Upper lobe of left lung (tissue), 6 donors: Measurements from ENCODE around the gene LIPK. TPM values are rescaled to one million over a fixed set of nuclear protein-coding genes. Genes with fewer than 3 reads are reported as not detected.

Experiments used
- ATAC-seq, 2 donors: fragments of 200-7000 bp; cut with Tn5 transposase; one replicate each; pipeline ENCODE4 v1.9.1; 2022; ENCODE audit warnings: mild to moderate bottlenecking in 2 of 2, moderate library complexity in 2 of 2; ENCODE audit not compliant: low FRiP score in 2 of 2
- DNase-seq, 2 donors: peaks; one replicate each; pipeline ENCODE4 v3.0.0-alpha.2; 2019 to 2020
- H3K27ac ChIP-seq, 4 donors: fragments of 200-600 bp; sonication (generic); one replicate each; pipeline ENCODE4 v1.5.1; 2016 to 2019
- H3K27me3 ChIP-seq, 4 donors: fragments of 200-600 bp; sonication (generic); one replicate each; pipeline ENCODE4 v1.5.1; 2017 to 2019
- H3K36me3 ChIP-seq, 4 donors: fragments of 200-600 bp; sonication (generic); one replicate each; pipeline ENCODE4 v1.5.1; 2016 to 2019
- H3K4me1 ChIP-seq, 4 donors: fragments of 200-600 bp; sonication (generic); one replicate each; pipeline ENCODE4 v1.5.1; 2018 to 2019
- H3K4me3 ChIP-seq, 4 donors: fragments of 200-600 bp; sonication (generic); one replicate each; pipeline ENCODE4 v1.5.1; 2017 to 2019; ENCODE audit warnings: mild to moderate bottlenecking in 2 of 4, moderate library complexity in 1 of 4
- H3K9me3 ChIP-seq, 4 donors: fragments of 200-600 bp; sonication (generic); one replicate each; pipeline ENCODE4 v1.5.1; 2018 to 2019
- EP300 ChIP-seq, 4 donors: sonication (generic); formaldehyde crosslinking; IDR thresholded peaks; one replicate each; pipeline ENCODE4 v1.5.1; 2017; ENCODE audit warnings: antibody characterized with exemption in 4 of 4, control low read depth in 2 of 4
- POLR2A ChIP-seq, 4 donors: fragments of 450-650 bp; IDR thresholded peaks; one replicate each; pipeline ENCODE4 v1.5.1; 2016 to 2017; ENCODE audit warnings: antibody characterized with exemption in 4 of 4, mild to moderate bottlenecking in 2 of 4
- POLR2AphosphoS5 ChIP-seq, 2 donors: sonication (generic); formaldehyde crosslinking; IDR thresholded peaks; one replicate each; pipeline ENCODE4 v1.5.1; 2017; ENCODE audit warnings: antibody characterized with exemption in 2 of 2
- WGBS, 2 donors: methylation state at CpG; one replicate each; pipeline ENCODE4 v1.1.5; 2017 to 2018; 5-methylcytosine and 5-hydroxymethylcytosine counted together
- total RNA-seq, 6 donors: library from RNA; depleted of rRNA in 4 of 6; stranded (reverse); fragments of >200 nt in 4 of 6; gene quantifications; one replicate each; pipeline versions ENCODE4 v1.1.0 to v1.2.1, GENCODE V29; 2016 to 2021
- TF ChIP-seq, protein P1 (sequence below), 6 experiments: fragments of 450-650 bp in 4 of 6; fragments of 200-600 bp in 2 of 6; sonication (generic) in 2 of 6; IDR thresholded peaks; one replicate each; pipeline ENCODE4 v1.5.1; 2016 to 2019; ENCODE audit warnings: antibody characterized with exemption in 6 of 6
- donor health status: DM: no; HTN: no; CAD: no; lungs with moderate emphysema.
- donor health status: DM: no; HTN: yes; CAD: no; lungs with severe emphysema.

The LIPK gene
- total RNA-seq, 6 donors from 2014 or later = not detected

DNA sequence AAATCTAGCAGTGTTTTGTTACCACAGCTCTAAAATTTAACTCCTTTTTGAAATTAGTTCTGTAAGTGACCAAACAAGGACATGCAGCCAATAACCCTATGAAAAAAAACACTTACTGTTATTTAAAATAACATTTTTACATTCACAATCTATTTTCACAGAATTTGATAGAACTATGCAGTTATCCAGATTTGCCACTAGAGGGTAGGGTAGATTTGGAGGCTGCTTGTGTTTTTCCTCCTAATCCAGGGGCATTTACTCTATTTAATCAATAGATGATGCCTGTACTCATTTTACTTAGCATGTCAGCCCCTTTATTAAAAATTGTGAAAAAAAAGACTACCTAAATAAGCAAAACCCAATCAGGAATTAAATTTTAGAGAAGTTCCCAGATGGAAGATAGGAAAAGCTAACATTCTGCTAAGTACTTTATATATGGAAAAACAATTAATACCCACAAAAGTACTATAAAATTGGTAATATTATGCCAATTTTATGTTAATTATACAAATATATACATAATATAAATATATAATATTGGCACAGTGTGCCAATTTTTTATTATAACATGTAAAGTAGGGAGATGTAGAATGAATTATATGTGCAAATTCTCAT, 18.1 kb upstream of the LIPK start:
- Histone ChIP-seq H3K4me3 (no peak overlapping the region), H3K9me3 (no peaks in the 10 kb centered on the region), H3K27me3 (no peaks in the 10 kb centered on the region), H3K36me3 (no peaks in the 10 kb centered on the region), H3K27ac (no peak overlapping the region), H3K4me1 (no peaks in the 10 kb centered on the region)
- DNase-seq (no peak), ATAC-seq (peak in 1 of 2 donors; percentile 50)
- no peak for TF ChIP-seq POLR2A (IDR thresholded peaks at IDR 0.05)
- no peak for TF ChIP-seq EP300 (IDR thresholded peaks at IDR 0.05)
- TF ChIP-seq, protein P1, sequence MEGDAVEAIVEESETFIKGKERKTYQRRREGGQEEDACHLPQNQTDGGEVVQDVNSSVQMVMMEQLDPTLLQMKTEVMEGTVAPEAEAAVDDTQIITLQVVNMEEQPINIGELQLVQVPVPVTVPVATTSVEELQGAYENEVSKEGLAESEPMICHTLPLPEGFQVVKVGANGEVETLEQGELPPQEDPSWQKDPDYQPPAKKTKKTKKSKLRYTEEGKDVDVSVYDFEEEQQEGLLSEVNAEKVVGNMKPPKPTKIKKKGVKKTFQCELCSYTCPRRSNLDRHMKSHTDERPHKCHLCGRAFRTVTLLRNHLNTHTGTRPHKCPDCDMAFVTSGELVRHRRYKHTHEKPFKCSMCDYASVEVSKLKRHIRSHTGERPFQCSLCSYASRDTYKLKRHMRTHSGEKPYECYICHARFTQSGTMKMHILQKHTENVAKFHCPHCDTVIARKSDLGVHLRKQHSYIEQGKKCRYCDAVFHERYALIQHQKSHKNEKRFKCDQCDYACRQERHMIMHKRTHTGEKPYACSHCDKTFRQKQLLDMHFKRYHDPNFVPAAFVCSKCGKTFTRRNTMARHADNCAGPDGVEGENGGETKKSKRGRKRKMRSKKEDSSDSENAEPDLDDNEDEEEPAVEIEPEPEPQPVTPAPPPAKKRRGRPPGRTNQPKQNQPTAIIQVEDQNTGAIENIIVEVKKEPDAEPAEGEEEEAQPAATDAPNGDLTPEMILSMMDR (IDR thresholded peaks at IDR 0.05) = peak; percentile 23 to 49 (median 47)
- no peak for TF ChIP-seq POLR2AphosphoS5 (IDR thresholded peaks at IDR 0.05)

DNA sequence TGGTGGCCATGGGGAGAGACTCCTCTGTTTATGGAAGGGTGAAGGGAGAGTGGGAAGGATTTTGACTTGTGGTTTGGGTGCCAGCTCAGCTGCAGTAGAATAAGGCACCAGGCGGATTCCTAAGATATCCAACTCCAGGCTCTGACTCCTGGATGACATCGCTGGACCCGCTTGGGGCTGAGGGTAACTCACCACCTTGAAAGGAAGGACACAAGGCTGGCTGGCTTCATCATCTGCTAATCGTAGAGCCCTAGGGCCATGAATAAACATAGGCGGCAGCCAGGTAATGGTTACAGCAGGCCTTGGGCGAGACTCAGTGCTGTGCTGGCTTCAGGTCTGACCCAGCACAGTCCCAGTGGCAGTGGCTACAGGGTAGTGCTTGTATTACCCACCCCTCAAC, 16.7 kb upstream of the LIPK start:
- TF ChIP-seq EP300 (IDR thresholded peaks at IDR 0.05) (no peak), POLR2A (IDR thresholded peaks at IDR 0.05) (no peak), POLR2AphosphoS5 (IDR thresholded peaks at IDR 0.05) (no peak)
- TF ChIP-seq, protein P1 (IDR thresholded peaks at IDR 0.05) = no peak
- no peak for ATAC-seq
- no peaks in the 10 kb centered on the region for H3K36me3 ChIP-seq
- H3K4me3 ChIP-seq = no peak overlapping the region
- WGBS, 2 donors = 72 to 89% methylated on average over 6 of the region's 6 CpGs
- no peaks in the 10 kb centered on the region for H3K4me1 ChIP-seq
- no peaks in the 10 kb centered on the region for H3K9me3 ChIP-seq
- no peak overlapping the region for H3K27ac ChIP-seq
- no peak for DNase-seq
- H3K27me3 ChIP-seq = no peaks in the 10 kb centered on the region

DNA sequence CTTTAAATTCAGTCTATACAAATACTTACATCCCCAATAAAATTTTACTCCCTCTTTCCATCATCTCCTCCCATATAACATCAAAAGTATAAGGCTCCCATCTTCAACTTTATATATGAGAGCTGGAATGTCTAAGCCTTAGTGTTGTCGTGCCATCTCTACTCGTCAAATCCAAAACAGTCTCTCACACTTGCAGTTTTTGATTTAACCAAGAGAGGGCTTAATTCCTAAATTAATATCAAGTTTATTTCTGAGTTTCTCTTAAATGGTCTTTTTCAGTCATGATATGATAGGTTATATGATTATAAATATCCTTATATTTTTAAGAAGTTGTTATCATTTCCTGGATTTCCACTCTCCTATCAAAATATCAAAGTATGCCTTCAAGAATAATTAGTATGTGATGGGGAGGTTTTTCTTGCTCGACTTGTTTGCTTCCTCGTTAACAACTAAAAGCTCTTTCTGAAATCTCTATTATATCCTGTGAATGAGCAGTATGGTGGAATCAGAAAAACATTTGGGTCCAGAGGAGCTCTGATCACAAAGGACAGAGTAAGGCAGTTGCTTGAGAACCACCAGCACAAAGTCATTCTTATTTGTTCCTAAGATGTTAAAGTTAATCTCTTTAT, 12.5 kb upstream of the LIPK start:
- H3K36me3 ChIP-seq = no peaks in the 10 kb centered on the region
- TF ChIP-seq EP300 (IDR thresholded peaks at IDR 0.05) = no peak
- no peak for TF ChIP-seq POLR2AphosphoS5 (IDR thresholded peaks at IDR 0.05)
- TF ChIP-seq, protein P1 (IDR thresholded peaks at IDR 0.05) = no peak
- no peak for TF ChIP-seq POLR2A (IDR thresholded peaks at IDR 0.05)
- no peak overlapping the region for H3K27ac ChIP-seq
- no peaks in the 10 kb centered on the region for H3K4me1 ChIP-seq
- H3K9me3 ChIP-seq = no peaks in the 10 kb centered on the region
- no peak for DNase-seq
- 49 to 54% methylated on average over 4 of the region's 4 CpGs for WGBS, 2 donors
- no peak overlapping the region for H3K4me3 ChIP-seq
- H3K27me3 ChIP-seq = no peaks in the 10 kb centered on the region
- ATAC-seq = no peak

DNA sequence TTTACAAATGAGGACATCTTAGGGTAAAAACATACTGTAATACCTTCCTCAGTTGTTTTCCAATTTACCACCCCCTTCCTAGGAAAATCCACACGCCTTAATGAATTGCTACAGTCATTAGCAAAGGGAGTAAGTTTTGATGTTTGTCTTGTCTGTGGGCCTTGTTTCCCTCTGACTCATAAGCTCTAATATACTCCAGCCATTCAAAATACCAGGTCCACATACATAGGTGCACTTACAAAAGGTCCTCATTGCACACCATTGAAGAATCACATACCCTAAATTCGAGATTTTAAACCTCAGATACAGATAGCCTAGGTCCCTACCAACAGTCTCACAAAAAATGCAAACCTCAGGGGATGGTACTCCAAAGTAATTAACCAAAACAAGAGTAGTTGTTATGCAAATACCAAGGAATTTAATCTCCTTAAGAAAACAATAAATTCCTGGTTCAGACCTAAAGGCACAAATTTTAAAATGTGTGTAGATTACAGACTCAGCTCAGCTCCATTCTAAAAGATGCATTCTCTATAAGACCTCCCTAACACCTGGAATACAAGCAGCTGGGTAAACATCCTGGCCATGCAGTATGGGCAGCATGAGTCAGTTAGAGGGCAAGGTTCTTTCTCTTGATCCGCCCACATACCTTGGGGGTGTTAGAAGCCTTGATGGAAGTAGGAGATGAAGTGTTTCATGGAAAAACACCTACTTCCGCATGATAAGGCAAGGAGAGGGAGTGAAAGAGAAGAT, 3.0 kb upstream of the LIPK start:
- H3K4me1 ChIP-seq = no peaks in the 10 kb centered on the region
- no peak for TF ChIP-seq EP300 (IDR thresholded peaks at IDR 0.05)
- TF ChIP-seq POLR2A (IDR thresholded peaks at IDR 0.05) = no peak
- no peak for TF ChIP-seq POLR2AphosphoS5 (IDR thresholded peaks at IDR 0.05)
- TF ChIP-seq, protein P1 (IDR thresholded peaks at IDR 0.05) = no peak
- no peak for DNase-seq
- H3K27ac ChIP-seq = no peak overlapping the region
- H3K4me3 ChIP-seq = no peak overlapping the region
- H3K36me3 ChIP-seq = no peaks in the 10 kb centered on the region
- no peak for ATAC-seq
- WGBS, 2 donors = 84% methylated on average over 4 of the region's 4 CpGs
- H3K27me3 ChIP-seq = no peaks in the 10 kb centered on the region
- no peaks in the 10 kb centered on the region for H3K9me3 ChIP-seq
